ENCODE measurements around the gene PHPT1. TPM values are rescaled to one million over a fixed set of nuclear protein-coding genes. Genes with fewer than 3 reads are reported as not detected.
A peak's percentile ranks its signal among the peaks of the same experiment; 100 is the strongest.

PHPT1 gene
- total and polyA plus RNA-seq, 2 of the 13 experiments (the other 11 are each of a cell fraction or from before 2014, with no cell fraction given) = 189 to 192 TPM

GRCh38 chr9:136885950-136886578 is 36.9 kb downstream of the PHPT1 start, which contains the start of gene TRAF2 (continued):
- no peak for TF ChIP-seq ZNF160 (CRISPR knock-in tag; IDR thresholded peaks at IDR 0.05)
- peak; percentile 44 for TF ChIP-seq ZNF451 (CRISPR knock-in tag; IDR thresholded peaks at IDR 0.05)
- peak; percentile 89 for TF ChIP-seq ZNF547 (CRISPR knock-in tag; IDR thresholded peaks at IDR 0.05)
- peak; percentile 68; the same call in 1 of the 2 replicates for TF ChIP-seq ATF1 (CRISPR knock-in tag; IDR thresholded peaks at IDR 0.05)
- no peak for TF ChIP-seq KDM1A (CRISPR knock-in tag; IDR thresholded peaks at IDR 0.05)
- TF ChIP-seq ZNF558 (CRISPR knock-in tag; IDR thresholded peaks at IDR 0.05; ENCODE audit: borderline replicate concordance) = no peak
- TF ChIP-seq FLYWCH1 (CRISPR knock-in tag; IDR thresholded peaks at IDR 0.05) = no peak
- TF ChIP-seq, protein P1, sequence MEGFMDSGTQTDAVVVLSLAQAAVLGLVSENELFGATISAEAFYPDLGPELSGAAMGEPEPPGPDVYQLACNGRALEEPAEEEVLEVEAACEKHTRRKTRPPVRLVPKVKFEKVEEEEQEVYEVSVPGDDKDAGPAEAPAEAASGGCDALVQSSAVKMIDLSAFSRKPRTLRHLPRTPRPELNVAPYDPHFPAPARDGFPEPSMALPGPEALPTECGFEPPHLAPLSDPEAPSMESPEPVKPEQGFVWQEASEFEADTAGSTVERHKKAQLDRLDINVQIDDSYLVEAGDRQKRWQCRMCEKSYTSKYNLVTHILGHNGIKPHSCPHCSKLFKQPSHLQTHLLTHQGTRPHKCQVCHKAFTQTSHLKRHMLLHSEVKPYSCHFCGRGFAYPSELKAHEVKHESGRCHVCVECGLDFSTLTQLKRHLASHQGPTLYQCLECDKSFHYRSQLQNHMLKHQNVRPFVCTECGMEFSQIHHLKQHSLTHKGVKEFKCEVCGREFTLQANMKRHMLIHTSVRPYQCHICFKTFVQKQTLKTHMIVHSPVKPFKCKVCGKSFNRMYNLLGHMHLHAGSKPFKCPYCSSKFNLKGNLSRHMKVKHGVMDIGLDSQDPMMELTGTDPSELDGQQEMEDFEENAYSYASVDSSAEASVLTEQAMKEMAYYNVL (CRISPR knock-in tag; IDR thresholded peaks at IDR 0.05; ENCODE audit: borderline replicate concordance) = no peak
- TF ChIP-seq ZNF232 (CRISPR knock-in tag; IDR thresholded peaks at IDR 0.05; ENCODE audit: borderline replicate concordance) = no peak
- no peak for TF ChIP-seq ZBTB40 (IDR thresholded peaks at IDR 0.05)
- TF ChIP-seq ZBTB40 (CRISPR knock-in tag; IDR thresholded peaks at IDR 0.05) = no peak; the same call in 1 of the 2 replicates
- TF ChIP-seq MXI1 (IDR thresholded peaks at IDR 0.05; ENCODE audit: borderline replicate concordance, low read depth, low read length) = peak; percentile 85; the same call in 2 of the 3 replicates
- no peak for TF ChIP-seq DPF2 (CRISPR knock-in tag; IDR thresholded peaks at IDR 0.05; ENCODE audit: borderline replicate concordance, low read depth)
- peak; percentile 59; the same call in 1 of the 2 replicates for TF ChIP-seq ZNF274 (CRISPR knock-in tag; IDR thresholded peaks at IDR 0.05)
- TF ChIP-seq RBM22 (optimal IDR thresholded peaks at IDR 0.05; ENCODE audit: low read length) = no peak
- TF ChIP-seq MIER2 (CRISPR knock-in tag; IDR thresholded peaks at IDR 0.05) = no peak
- TF ChIP-seq ZNF18 (CRISPR knock-in tag; IDR thresholded peaks at IDR 0.05; ENCODE audit: insufficient replicate concordance) = no peak
- TF ChIP-seq SALL2 (CRISPR knock-in tag; IDR thresholded peaks at IDR 0.05) = peak; percentile 84; the same call in 1 of the 2 replicates

Measured in HepG2 (cell line).